ENCODE data around the gene SCD5. TPM values are rescaled to one million over a fixed set of nuclear protein-coding genes. Genes with fewer than 3 reads are reported as not detected.

Gene SCD5
- total and polyA plus RNA-seq, 2 donors (not counting 1 experiment from before 2014, with no cell fraction given), result 0.03 TPM; not detected in 1

- H3K27me3 Mint-ChIP-seq, result peaks cover 16% of the 10 kb centered on the region
- Histone ChIP-seq H2AFZ (ENCODE audit: insufficient read depth, low read depth, low read length, poor library complexity, severe bottlenecking) (no peak overlapping the region), H3K27me3 (replicated peaks in 1 of 4; ENCODE audit: control extremely low read depth in 1 of 4, control insufficient read depth in 3 of 4, insufficient read depth in 4 of 4, low read length in 3 of 4) (peaks cover 0 to 4% (median under 1%) of the 10 kb centered on the region in 4 experiments), H4K20me1 (ENCODE audit: control insufficient read depth, insufficient read depth, low read length, poor library complexity, severe bottlenecking) (no peaks in the 10 kb centered on the region), H3K4me2 (replicated peaks; ENCODE audit: low read depth, low read length, poor library complexity, severe bottlenecking) (no peak overlapping the region), H3K27ac (ENCODE audit: low read length in 2 of 2) (no peak overlapping the region), H3K79me2 (ENCODE audit: control insufficient read depth, insufficient read depth, low read length) (no peaks in the 10 kb centered on the region), H3K4me3 (ENCODE audit: control extremely low read depth in 1 of 5, extremely low read depth in 1 of 5, insufficient read depth in 1 of 5, low read depth in 2 of 5, low read length in 4 of 5) (no peak overlapping the region), H3K9me3 (ENCODE audit: control extremely low read depth in 1 of 3, control insufficient read depth in 2 of 3, insufficient read depth in 1 of 3, low read length in 2 of 3) (no peaks in the 10 kb centered on the region), H3K36me3 (replicated peaks in 1 of 2; ENCODE audit: control extremely low read depth in 1 of 2, control insufficient read depth in 1 of 2, extremely low read depth in 1 of 2, insufficient read depth in 2 of 2, low read length in 1 of 2) (no peaks in the 10 kb centered on the region), H3K9ac (ENCODE audit: low read length) (no peak overlapping the region), H3K4me1 (ENCODE audit: control insufficient read depth in 2 of 2, insufficient read depth in 2 of 2, low read length in 2 of 2) (no peaks in the 10 kb centered on the region)
- H3K4me3 Mint-ChIP-seq, result no peak overlapping the region
- WGBS (ENCODE audit: insufficient coverage), result 87% methylated on average over 7 of the region's 8 CpGs
- intact Hi-C loops (cut with micrococcal nuclease), result no loop called here
- H3K4me1 Mint-ChIP-seq, result no peaks in the 10 kb centered on the region
- no peaks in the 10 kb centered on the region for H3K9me3 Mint-ChIP-seq (ENCODE audit: insufficient read depth)
- H3K27ac Mint-ChIP-seq, result no peak overlapping the region
- ATAC-seq (ENCODE audit: low read depth), result no peak
- no peak for TF ChIP-seq CTCF (IDR thresholded peaks at IDR 0.05)
- no peak for TF ChIP-seq EZH2 (IDR thresholded peaks at IDR 0.05; ENCODE audit: borderline replicate concordance, insufficient read depth, low read depth, low read length, poor library complexity, severe bottlenecking)
- CTCF ChIA-PET, result no interaction called here
- no peak for DNase-seq
- POLR2A ChIA-PET, result no interaction called here
Measured at GRCh38 chr4:82587826-82588540, 210.6 kb downstream of the SCD5 start.

GRCh38 chr4:82585690-82586435, 212.7 kb downstream of the SCD5 start:
- ATAC-seq (ENCODE audit: low read depth) (no peak), DNase-seq (no peak)
- Histone ChIP-seq H3K4me2 (replicated peaks; ENCODE audit: low read depth, low read length, poor library complexity, severe bottlenecking) (no peak overlapping the region), H4K20me1 (ENCODE audit: control insufficient read depth, insufficient read depth, low read length, poor library complexity, severe bottlenecking) (no peaks in the 10 kb centered on the region), H3K27me3 (replicated peaks in 1 of 4; ENCODE audit: control extremely low read depth in 1 of 4, control insufficient read depth in 3 of 4, insufficient read depth in 4 of 4, low read length in 3 of 4) (peaks cover 0 to 2% (median 0%) of the 10 kb centered on the region in 4 experiments), H2AFZ (ENCODE audit: insufficient read depth, low read depth, low read length, poor library complexity, severe bottlenecking) (no peak overlapping the region), H3K36me3 (replicated peaks in 1 of 2; ENCODE audit: control extremely low read depth in 1 of 2, control insufficient read depth in 1 of 2, extremely low read depth in 1 of 2, insufficient read depth in 2 of 2, low read length in 1 of 2) (no peaks in the 10 kb centered on the region), H3K27ac (ENCODE audit: low read length in 2 of 2) (no peak overlapping the region), H3K79me2 (ENCODE audit: control insufficient read depth, insufficient read depth, low read length) (no peaks in the 10 kb centered on the region), H3K9me3 (ENCODE audit: control extremely low read depth in 1 of 3, control insufficient read depth in 2 of 3, insufficient read depth in 1 of 3, low read length in 2 of 3) (no peaks in the 10 kb centered on the region), H3K4me1 (ENCODE audit: control insufficient read depth in 2 of 2, insufficient read depth in 2 of 2, low read length in 2 of 2) (no peaks in the 10 kb centered on the region), H3K4me3 (ENCODE audit: control extremely low read depth in 1 of 5, extremely low read depth in 1 of 5, insufficient read depth in 1 of 5, low read depth in 2 of 5, low read length in 4 of 5) (no peak overlapping the region), H3K9ac (ENCODE audit: low read length) (no peak overlapping the region)
- intact Hi-C loops (cut with micrococcal nuclease), result no loop called here
- peaks cover 11% of the 10 kb centered on the region for H3K27me3 Mint-ChIP-seq
- no peak for TF ChIP-seq CTCF (IDR thresholded peaks at IDR 0.05)
- TF ChIP-seq EZH2 (IDR thresholded peaks at IDR 0.05; ENCODE audit: borderline replicate concordance, insufficient read depth, low read depth, low read length, poor library complexity, severe bottlenecking), result no peak
- H3K4me3 Mint-ChIP-seq, result no peak overlapping the region
- no peaks in the 10 kb centered on the region for H3K9me3 Mint-ChIP-seq (ENCODE audit: insufficient read depth)
- POLR2A ChIA-PET, result no interaction called here
- WGBS (ENCODE audit: insufficient coverage), result 93% methylated on average over 6 of the region's 8 CpGs
- H3K27ac Mint-ChIP-seq, result no peak overlapping the region
- CTCF ChIA-PET, result no interaction called here
- no peaks in the 10 kb centered on the region for H3K4me1 Mint-ChIP-seq

Data from B cell (primary cell).